ENCODE measurements around the gene ERBB3.

The ERBB3 gene

GRCh38 chr12:56080556-56081138 is 682 bp downstream of the ERBB3 start:
- DNase-seq: no peak

GRCh38 chr12:56081393-56082347 is 1.7 kb downstream of the ERBB3 start:
- DNase-seq: no peak

DNA sequence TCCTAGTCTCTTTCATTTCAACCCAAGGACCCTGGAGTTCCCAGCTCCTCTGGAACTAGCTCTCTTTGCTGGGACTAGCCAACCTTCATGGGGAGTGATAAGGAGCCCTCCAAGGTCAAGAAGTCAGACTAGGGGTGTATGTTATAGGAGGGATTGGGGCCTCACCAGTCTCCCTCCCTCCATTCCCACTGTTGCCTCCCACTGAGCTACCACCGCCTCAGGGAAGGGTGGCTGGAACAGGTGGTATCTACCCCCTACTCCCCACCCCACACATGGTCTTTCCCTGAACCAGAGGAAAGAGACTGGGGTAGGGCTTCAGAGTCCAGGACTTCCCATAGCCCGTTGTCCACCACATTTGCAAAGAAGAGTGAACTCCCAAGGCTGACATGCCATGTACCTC is 2.4 kb downstream of the ERBB3 start:
- DNase-seq: no peak

DNA sequence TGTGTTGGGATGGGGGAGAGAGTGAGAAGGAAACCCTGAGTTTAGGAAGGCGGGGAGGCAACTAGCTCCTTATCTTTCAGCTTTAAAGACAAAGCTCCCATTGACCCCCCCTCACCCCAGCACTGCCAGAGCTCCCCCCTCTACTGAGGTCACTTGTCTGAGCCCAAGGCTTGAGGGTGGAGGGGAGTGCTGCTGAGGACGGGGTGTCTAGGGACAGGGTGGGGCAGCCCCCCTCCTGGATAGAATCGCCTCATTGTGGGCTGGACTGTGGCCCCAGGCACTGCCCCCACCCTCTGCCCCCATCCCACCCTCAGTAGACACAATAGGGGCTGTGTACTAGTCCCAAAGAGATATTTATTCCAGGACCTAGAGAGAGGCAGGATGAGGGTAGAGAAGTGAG is 3.0 kb downstream of the ERBB3 start:
- DNase-seq: no peak

- no peak for DNase-seq
Observed at GRCh38 chr12:56084958-56085543, 5.1 kb downstream of the ERBB3 start.

- DNase-seq: no peak
Observed at GRCh38 chr12:56086096-56086495, 6.1 kb downstream of the ERBB3 start.

GRCh38 chr12:56086608-56087007 is 6.6 kb downstream of the ERBB3 start:
- no peak for DNase-seq

DNA sequence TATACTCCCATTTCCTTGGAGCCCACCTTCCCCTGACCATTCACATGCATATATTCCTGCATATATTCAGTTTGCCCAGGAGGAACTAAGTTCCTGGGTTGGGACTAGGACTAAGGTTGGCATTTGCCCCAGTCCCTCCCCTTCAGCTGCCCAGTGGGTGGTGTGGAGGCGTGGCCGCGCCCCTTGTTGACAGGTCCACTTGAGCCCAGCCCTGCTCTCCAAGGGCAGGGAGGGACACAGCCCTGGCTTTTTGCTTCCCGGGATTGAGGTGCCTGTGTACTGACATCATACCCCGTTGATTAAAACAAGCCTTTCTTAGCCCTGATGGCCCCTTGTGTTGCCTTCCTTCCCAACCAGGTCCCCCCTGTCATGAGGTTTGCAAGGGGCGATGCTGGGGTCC is 7.3 kb downstream of the ERBB3 start:
- DNase-seq: no peak

DNA sequence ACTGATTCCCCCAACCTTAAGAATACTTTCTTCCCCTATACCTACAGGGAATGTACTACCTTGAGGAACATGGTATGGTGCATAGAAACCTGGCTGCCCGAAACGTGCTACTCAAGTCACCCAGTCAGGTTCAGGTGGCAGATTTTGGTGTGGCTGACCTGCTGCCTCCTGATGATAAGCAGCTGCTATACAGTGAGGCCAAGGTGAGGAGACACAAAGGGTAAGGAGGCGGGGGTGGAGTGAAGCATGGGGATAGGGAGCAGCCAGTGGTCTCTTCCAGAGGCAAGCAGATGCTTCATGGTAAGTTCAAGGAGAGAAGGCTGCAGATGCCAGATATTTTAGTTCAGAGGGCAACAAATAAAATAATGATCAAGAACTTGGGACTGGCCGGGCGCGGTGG is 17.8 kb downstream of the ERBB3 start:
- DNase-seq: no peak

DNA sequence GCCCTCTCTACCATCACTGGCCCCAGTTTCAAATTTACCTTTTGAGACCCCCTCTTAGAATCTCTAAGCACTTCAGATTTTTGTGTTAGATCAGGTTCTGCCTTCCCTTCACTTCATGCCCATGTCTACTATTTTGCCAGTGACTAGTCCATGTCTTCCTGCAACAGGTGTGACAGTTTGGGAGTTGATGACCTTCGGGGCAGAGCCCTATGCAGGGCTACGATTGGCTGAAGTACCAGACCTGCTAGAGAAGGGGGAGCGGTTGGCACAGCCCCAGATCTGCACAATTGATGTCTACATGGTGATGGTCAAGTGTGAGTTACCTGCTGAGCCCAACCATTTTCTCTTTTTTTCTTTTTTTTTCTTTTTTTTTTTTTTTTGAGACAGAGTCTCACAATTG is 18.6 kb downstream of the ERBB3 start:
- no peak for DNase-seq

DNA sequence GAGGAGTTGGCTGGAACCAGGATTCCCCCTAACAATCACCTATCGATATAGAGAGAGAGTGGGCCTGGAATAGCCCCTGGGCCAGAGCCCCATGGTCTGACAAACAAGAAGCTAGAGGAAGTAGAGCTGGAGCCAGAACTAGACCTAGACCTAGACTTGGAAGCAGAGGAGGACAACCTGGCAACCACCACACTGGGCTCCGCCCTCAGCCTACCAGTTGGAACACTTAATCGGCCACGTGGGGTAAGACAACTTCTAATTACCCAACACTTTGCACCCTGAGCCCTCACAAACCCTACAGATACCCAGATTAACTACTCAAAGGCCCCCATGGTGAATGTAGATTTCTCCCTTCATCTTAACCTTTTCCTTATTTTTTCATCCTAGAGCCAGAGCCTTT is 19.8 kb downstream of the ERBB3 start:
- no peak for DNase-seq

DNA sequence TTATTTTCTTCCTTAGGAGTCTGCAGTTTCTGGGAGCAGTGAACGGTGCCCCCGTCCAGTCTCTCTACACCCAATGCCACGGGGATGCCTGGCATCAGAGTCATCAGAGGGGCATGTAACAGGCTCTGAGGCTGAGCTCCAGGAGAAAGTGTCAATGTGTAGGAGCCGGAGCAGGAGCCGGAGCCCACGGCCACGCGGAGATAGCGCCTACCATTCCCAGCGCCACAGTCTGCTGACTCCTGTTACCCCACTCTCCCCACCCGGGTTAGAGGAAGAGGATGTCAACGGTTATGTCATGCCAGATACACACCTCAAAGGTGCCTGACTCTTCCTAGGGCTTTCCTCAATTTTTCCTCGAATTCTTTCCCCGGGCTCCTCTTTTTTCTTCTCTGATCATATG is 21.1 kb downstream of the ERBB3 start:
- DNase-seq: no peak

DNA sequence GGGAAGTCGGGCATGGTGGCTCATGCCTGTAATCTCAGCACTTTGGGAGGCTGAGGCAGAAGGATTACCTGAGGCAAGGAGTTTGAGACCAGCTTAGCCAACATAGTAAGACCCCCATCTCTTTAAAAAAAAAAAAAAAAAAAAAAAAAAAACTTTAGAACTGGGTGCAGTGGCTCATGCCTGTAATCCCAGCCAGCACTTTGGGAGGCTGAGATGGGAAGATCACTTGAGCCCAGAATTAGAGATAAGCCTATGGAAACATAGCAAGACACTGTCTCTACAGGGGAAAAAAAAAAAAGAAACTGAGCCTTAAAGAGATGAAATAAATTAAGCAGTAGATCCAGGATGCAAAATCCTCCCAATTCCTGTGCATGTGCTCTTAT is 22.7 kb downstream of the ERBB3 start:
- no peak for DNase-seq

- DNase-seq: no peak
Observed at GRCh38 chr12:56103066-56103711, 23.2 kb downstream of the ERBB3 start.

GRCh38 chr12:56103823-56104108 is 23.8 kb downstream of the ERBB3 start:
- DNase-seq: no peak

DNA sequence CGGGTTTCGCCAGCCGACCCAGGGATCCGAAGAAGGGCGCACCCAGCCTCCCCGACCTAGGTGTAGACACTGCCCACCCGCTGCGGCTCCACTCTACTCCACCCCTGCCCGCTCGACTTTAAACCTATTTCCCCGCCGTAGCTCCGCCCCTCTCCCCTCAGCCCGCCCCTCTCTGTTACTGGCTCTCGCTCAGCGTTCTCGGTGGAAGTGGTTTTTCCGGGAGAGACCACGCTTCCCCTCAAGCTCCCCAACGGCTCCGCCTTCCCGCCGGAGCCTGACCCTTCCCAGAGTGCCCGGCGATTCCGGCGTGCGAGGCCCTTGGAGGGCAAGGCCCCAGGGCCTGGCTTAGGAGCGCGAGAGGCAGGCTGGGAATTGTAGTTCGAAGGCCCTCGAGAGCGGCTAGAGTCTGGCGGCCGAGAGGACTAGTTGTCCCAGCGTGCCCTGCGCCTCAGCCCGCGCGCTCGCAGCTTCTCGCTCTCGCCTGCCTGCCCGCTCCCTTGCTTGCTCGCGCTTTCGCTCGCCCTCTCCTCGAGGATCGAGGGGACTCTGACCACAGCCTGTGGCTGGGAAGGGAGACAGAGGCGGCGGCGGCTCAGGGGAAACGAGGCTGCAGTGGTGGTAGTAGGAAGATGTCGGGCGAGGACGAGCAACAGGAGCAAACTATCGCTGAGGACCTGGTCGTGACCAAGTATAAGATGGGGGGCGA is 24.3 kb downstream of the ERBB3 start, which contains the start of gene PA2G4:
PA2G4 (plus strand) TSS at position 451 of the 706 bp plus-strand sequence; CDS start at position 630, 179 bp downstream.
- DNase-seq: peak; percentile 94

GRCh38 chr12:56104815-56105608 is 25.0 kb downstream of the ERBB3 start:
- DNase-seq: no peak

DNA sequence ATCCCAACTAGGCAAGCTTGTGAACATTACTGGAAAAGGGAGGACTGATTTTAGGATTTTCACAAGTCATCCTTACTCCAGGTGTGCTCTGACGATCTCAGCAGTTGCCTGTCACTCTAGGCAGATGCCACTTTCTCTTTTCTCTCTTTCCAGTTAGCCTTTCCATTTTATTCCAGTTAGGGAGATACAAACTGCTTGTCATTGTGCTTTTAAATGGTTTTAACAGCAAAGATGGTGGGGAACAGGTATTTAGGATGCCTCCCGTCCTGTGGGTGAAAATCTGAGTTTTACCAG is 25.6 kb downstream of the ERBB3 start:
- DNase-seq: no peak

DNA sequence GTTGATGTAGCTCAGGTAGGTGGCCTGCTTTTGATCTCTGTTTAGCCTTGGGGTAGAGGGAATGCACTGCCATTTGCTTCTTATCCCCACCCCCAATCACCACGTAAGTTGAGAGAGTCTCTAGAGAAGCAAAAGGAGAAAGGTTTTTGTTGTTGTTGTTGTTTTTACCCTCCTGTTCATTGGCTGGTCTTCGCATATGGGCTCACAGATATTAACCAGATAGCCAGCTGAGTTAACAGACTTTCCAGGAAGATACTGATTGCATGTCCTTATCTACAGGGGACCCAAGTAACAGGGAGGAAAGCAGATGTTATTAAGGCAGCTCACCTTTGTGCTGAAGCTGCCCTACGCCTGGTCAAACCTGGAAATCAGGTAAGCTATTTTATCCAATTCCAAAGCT is 27.3 kb downstream of the ERBB3 start:
- DNase-seq: no peak

DNA sequence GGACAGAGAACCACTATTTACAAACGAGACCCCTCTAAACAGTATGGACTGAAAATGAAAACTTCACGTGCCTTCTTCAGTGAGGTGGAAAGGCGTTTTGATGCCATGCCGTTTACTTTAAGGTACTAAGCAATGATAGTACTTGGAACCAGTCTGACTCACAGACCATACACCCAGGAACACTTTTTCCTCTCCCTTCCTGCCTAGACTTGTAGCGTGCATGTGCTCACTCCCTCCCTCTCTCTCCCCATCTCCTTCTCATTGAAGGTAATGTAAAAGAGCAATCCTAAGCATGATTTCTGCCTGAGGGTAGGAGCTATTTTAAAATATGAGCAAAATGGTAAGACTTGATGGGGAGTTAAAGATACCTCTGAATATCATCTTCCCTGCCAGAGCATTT is 30.6 kb downstream of the ERBB3 start:
- DNase-seq: no peak

- DNase-seq: no peak
Observed at GRCh38 chr12:56114084-56114483, 34.1 kb downstream of the ERBB3 start.

DNA sequence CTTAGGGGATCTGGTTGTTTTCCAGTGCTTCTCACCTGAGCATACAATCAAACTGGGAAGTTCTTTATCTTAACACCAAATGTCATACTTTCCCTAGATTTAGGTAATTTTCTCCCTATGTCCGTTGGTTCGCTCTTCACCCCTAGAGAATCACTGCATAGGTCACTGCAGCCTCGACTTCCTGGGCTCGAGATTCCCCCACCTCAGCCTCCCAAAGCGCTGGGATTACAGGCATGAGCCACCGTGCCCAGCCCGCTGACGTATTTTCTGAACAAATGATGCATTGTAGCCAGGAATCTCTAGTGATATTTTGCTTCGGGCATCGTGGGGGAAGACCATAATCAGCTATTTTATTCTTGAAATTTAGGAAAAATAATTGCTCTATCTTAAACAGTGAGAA is 35.4 kb downstream of the ERBB3 start:
- no peak for DNase-seq

All from cortex of kidney (tissue), 1 donor.